Esophagus squamous epithelium (tissue), 4 donors: Measurements from ENCODE around the gene CAPN15.

Experiments
- CTCF ChIP-seq, 6 experiments: fragments of 450-650 bp in 4 of 6; fragments of 200-600 bp in 2 of 6; sonication (generic) in 2 of 6; IDR thresholded peaks; one replicate each; pipeline ENCODE4 v1.5.1; 2016 to 2019; ENCODE audit warnings: antibody characterized with exemption in 6 of 6, mild to moderate bottlenecking in 4 of 6, moderate library complexity in 4 of 6
- POLR2A ChIP-seq, 4 donors: fragments of 450-650 bp; IDR thresholded peaks; one replicate each; pipeline ENCODE4 v1.6.1; 2017; ENCODE audit warnings: antibody characterized with exemption in 4 of 4, mild to moderate bottlenecking in 4 of 4, moderate library complexity in 3 of 4

- no peak for TF ChIP-seq CTCF (IDR thresholded peaks at IDR 0.05)
- TF ChIP-seq POLR2A (IDR thresholded peaks at IDR 0.05): no peak
Measured at GRCh38 chr16:520847-521246, 6.7 kb upstream of the CAPN15 start.
